DND-41 (cell line): ENCODE measurements around the gene ZNF808.

Source experiments
- ATAC-seq: fragments of 200-7000 bp; cut with Tn5 transposase; 3 replicates; pipeline ENCODE4 v1.9.1; 2021; ENCODE audit warnings: low read depth; ENCODE audit not compliant: insufficient read depth
- DNase-seq: peaks from one replicate; pipeline ENCODE4 v3.0.0-alpha.2; 2020
- H2AFZ ChIP-seq: 2 replicates; pipeline ENCODE4 v1.6.0; 2012; ENCODE audit warnings: low read depth, low read length
- H3K27ac ChIP-seq: 2 replicates; pipeline ENCODE4 v1.5.1; 2012; ENCODE audit warnings: low read length, inconsistent platforms
- H3K27me3 ChIP-seq: fragments of 200-600 bp; sonication (generic); 2 replicates; pipeline ENCODE4 v1.6.0; 2012; ENCODE audit warnings: low read length, mild to moderate bottlenecking, inconsistent platforms; ENCODE audit not compliant: insufficient read depth, poor library complexity
- H3K36me3 ChIP-seq: 2 replicates; pipeline ENCODE4 v1.5.1; 2012; ENCODE audit warnings: low read length, inconsistent platforms; ENCODE audit not compliant: insufficient read depth
- H3K4me1 ChIP-seq: 2 replicates; pipeline ENCODE4 v1.5.1; 2012; ENCODE audit warnings: mild to moderate bottlenecking, low read length; ENCODE audit not compliant: insufficient read depth
- H3K4me2 ChIP-seq: 2 replicates; pipeline ENCODE4 v1.6.0; 2012; ENCODE audit warnings: mild to moderate bottlenecking, moderate library complexity, low read length, inconsistent platforms; ENCODE audit not compliant: insufficient read depth
- H3K4me3 ChIP-seq, 2 experiments: fragments of 200-600 bp in 1 of 2; shearing (Covaris generic) in 1 of 2; 2 replicates each; pipeline ENCODE4 v1.5.1; 2012 to 2016; ENCODE audit warnings: inconsistent platforms in 2 of 2, low read length in 2 of 2, mild to moderate bottlenecking in 2 of 2, low read depth in 1 of 2, moderate library complexity in 1 of 2
- H3K79me2 ChIP-seq: 2 replicates; pipeline ENCODE4 v1.6.0; 2012; ENCODE audit warnings: low read length, inconsistent platforms; ENCODE audit not compliant: insufficient read depth
- H3K9ac ChIP-seq: 2 replicates; pipeline ENCODE4 v1.6.0; 2012; ENCODE audit warnings: low read depth, mild to moderate bottlenecking, inconsistent platforms, low read length, moderate library complexity
- H3K9me3 ChIP-seq: 2 replicates; pipeline ENCODE4 v1.5.1; 2012; ENCODE audit warnings: low read length, moderate library complexity, mild to moderate bottlenecking, inconsistent platforms; ENCODE audit not compliant: insufficient read depth, severe bottlenecking
- H4K20me1 ChIP-seq: 2 replicates; pipeline ENCODE4 v1.6.0; 2012; ENCODE audit warnings: low read length; ENCODE audit not compliant: insufficient read depth
- EZH2 ChIP-seq: IDR thresholded peaks from 3 replicates; pipeline ENCODE4 v1.6.1; 2012; ENCODE audit warnings: borderline replicate concordance, low read depth, mild to moderate bottlenecking, moderate library complexity, low read length, inconsistent platforms; ENCODE audit not compliant: severe bottlenecking
- TF ChIP-seq, protein P1 (sequence below): IDR thresholded peaks from 2 replicates; pipeline ENCODE4 v1.5.1; 2012; ENCODE audit warnings: borderline replicate concordance, low read length, moderate library complexity, mild to moderate bottlenecking; ENCODE audit not compliant: poor library complexity, severe bottlenecking; ENCODE audit errors: extremely low read depth

Gene ZNF808

DNA sequence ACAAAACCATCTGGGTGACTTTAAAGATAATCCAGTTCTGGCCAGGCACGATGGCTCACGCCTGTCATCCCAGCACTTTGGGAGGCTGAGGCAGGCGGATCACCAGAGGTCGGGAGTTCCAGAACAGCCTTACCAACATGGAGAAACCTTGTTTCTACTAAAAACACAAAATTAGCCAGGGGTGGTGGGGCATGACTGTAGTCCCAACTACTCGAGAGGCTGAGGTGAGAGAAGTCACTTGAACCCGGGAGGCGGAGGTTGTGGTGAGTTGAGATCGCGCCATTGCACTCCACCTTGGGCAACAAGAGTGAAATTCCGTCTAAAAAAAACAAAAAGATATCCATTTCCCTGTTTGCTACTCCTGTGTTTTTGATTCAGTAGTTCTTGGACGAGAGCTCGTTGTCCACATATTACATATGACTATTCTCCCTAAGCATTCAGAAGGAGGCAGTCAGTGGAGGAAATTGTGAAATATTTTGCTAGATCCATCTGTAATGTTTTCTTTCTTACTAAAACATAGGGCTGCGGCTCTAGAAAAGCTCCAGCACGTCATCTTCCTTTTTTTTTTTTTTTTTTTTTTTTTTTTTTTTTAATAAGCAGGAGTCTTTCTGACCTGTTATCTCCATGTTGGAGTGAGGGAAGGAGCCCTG lies 76.2 kb downstream of the ZNF808 start:
- H3K4me2 ChIP-seq = no peak overlapping the region; the same call in 1 of the 2 replicates
- H3K4me3 ChIP-seq = no peak overlapping the region
- H3K4me1 ChIP-seq = peaks cover 42% of the 10 kb centered on the region
- no peaks in the 10 kb centered on the region for H3K9me3 ChIP-seq
- ATAC-seq (no peak), DNase-seq (no peak)
- no peak overlapping the region for H2AFZ ChIP-seq
- no peak overlapping the region for H3K9ac ChIP-seq
- TF ChIP-seq, protein P1, sequence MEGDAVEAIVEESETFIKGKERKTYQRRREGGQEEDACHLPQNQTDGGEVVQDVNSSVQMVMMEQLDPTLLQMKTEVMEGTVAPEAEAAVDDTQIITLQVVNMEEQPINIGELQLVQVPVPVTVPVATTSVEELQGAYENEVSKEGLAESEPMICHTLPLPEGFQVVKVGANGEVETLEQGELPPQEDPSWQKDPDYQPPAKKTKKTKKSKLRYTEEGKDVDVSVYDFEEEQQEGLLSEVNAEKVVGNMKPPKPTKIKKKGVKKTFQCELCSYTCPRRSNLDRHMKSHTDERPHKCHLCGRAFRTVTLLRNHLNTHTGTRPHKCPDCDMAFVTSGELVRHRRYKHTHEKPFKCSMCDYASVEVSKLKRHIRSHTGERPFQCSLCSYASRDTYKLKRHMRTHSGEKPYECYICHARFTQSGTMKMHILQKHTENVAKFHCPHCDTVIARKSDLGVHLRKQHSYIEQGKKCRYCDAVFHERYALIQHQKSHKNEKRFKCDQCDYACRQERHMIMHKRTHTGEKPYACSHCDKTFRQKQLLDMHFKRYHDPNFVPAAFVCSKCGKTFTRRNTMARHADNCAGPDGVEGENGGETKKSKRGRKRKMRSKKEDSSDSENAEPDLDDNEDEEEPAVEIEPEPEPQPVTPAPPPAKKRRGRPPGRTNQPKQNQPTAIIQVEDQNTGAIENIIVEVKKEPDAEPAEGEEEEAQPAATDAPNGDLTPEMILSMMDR = no peak
- TF ChIP-seq EZH2 = no peak
- peaks cover 47% of the 10 kb centered on the region for H3K79me2 ChIP-seq
- H3K27ac ChIP-seq = no peak overlapping the region
- 0 out of 2 replicates have a peak, but pooled peaks cover 3% of the 10 kb centered on the region for H3K36me3 ChIP-seq
- H3K27me3 ChIP-seq = no peaks in the 10 kb centered on the region
- no peaks in the 10 kb centered on the region for H4K20me1 ChIP-seq
